Kidney epithelial cell (primary cell): Measurements from ENCODE around the gene SMIM12. TPM values are rescaled to one million over a fixed set of nuclear protein-coding genes. Genes with fewer than 3 reads are reported as not detected.
"Not testable (repeated sequence)": the region's sequence is repeated elsewhere in the genome, so short reads cannot be mapped to it uniquely, and the experiment has no call there.

Experiments
- DNase-seq: peaks from one replicate; pipeline ENCODE4 v3.0.0-alpha.2; 2010; ENCODE audit warnings: low read depth
- H3K27me3 ChIP-seq: 2 replicates; pipeline ENCODE4 v1.6.0; 2011; ENCODE audit warnings: low read length; ENCODE audit not compliant: control insufficient read depth, insufficient read depth
- H3K36me3 ChIP-seq: 2 replicates; pipeline ENCODE4 v1.5.1; 2011; ENCODE audit warnings: low read length; ENCODE audit not compliant: control insufficient read depth, insufficient read depth
- H3K4me3 ChIP-seq: 2 replicates; pipeline ENCODE4 v1.5.1; 2011; ENCODE audit warnings: low read depth, mild to moderate bottlenecking, control low read depth, low read length
- CTCF ChIP-seq: IDR thresholded peaks from 2 replicates; pipeline ENCODE4 v1.5.1; 2011; ENCODE audit warnings: mild to moderate bottlenecking, moderate library complexity, low read length, control low read depth, inconsistent platforms; ENCODE audit not compliant: insufficient read depth, poor library complexity, severe bottlenecking
- total RNA-seq: library from RNA; depleted of rRNA; stranded (reverse); fragments of >200 nt; gene quantifications from 2 replicates; pipeline ENCODE4 v1.2.3, GENCODE V29; 2015

The SMIM12 gene
- total RNA-seq, 1 donor from 2014 or later: 37.1 TPM

- peaks cover 2% of the 10 kb centered on the region for H3K27me3 ChIP-seq
- no peaks in the 10 kb centered on the region for H3K36me3 ChIP-seq
- no peak for TF ChIP-seq CTCF
- no peak overlapping the region for H3K4me3 ChIP-seq
- no peak for DNase-seq
Observed at GRCh38 chr1:34825455-34826091, 34.0 kb downstream of the SMIM12 start.

- DNase-seq: no peak
- Histone ChIP-seq H3K27me3 (peaks cover 2% of the 10 kb centered on the region), H3K4me3 (no peak overlapping the region), H3K36me3 (no peaks in the 10 kb centered on the region)
- no peak for TF ChIP-seq CTCF
Observed at GRCh38 chr1:34824817-34825454, 34.6 kb downstream of the SMIM12 start.

- H3K36me3 ChIP-seq: no peaks in the 10 kb centered on the region
- no peak overlapping the region for H3K4me3 ChIP-seq
- DNase-seq: no peak
- TF ChIP-seq CTCF: no peak
- peaks cover 2% of the 10 kb centered on the region for H3K27me3 ChIP-seq
Observed at GRCh38 chr1:34822202-34822601, 37.3 kb downstream of the SMIM12 start.

DNA sequence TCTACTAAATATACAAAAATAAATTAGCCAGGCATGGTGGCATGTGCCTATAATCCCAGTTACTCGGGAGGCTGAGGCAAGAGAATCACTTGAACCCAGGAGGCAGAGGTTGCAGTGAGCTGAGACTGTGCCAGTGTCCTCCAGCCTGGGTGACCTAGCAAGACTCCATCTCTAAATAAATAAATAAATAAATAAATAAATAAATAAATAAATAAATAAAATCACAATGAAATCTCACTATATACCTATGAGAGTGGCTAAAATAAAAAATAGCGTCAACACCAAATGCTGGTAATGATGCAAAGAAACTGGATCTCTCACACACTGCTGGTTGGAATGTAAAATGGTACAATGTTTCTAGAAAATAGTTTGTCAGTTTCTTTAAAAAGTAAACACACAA is 40.7 kb downstream of the SMIM12 start:
- not testable (repeated sequence) for DNase-seq, H3K4me3 ChIP-seq, H3K27me3 ChIP-seq, H3K36me3 ChIP-seq

DNA sequence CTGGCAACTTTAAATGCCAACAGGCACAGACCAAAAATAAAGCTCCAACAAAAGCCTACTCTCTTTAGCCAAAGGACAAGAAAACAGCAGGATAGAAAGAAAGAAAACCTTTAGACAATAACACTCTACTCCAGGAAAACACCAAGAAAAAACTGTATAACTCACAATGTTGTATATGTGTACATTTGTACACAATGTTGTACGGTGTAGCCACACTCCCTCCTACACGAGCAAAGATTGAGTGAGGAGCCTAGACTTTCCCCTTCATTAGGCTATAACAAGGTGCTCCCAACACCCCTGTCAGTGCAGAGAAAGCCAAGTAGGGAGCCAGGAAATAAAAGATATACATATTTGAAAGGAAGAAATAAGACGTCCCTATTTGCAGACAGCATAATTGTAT is 42.8 kb downstream of the SMIM12 start:
- no peak for DNase-seq
- H3K27me3 ChIP-seq: no peaks in the 10 kb centered on the region
- H3K36me3 ChIP-seq: no peaks in the 10 kb centered on the region
- no peak for TF ChIP-seq CTCF
- H3K4me3 ChIP-seq: no peak overlapping the region

DNA sequence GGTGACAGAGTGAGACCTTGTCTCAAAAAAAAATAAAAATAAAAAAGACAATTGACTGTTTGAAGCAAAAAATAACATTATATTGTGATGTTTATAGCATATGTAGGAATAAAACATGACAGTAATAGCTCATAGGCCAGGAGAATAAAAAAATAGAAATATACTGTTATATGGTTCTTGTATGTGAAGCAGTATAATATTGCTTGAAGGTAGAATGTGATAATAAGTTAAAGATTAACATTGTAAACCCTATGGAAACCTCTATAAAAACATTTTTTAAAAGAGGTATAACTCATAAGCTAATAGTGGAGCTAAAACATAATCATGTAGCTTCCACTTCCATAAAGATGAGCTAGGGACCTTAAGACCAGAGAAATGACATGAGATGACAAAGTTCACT is 43.2 kb downstream of the SMIM12 start:
- H3K36me3 ChIP-seq: no peaks in the 10 kb centered on the region
- TF ChIP-seq CTCF: no peak

GRCh38 chr1:34810781-34811180 is 48.8 kb downstream of the SMIM12 start:
- not testable (repeated sequence) for H3K36me3 ChIP-seq, H3K27me3 ChIP-seq, DNase-seq, H3K4me3 ChIP-seq

More for the DNA sequence above, 43.2 kb downstream of the SMIM12 start:
- no peaks in the 10 kb centered on the region for H3K27me3 ChIP-seq
- DNase-seq: no peak
- H3K4me3 ChIP-seq: no peak overlapping the region
